A549 (cell line): Measurements from ENCODE around the gene LMF2. TPM values are rescaled to one million over a fixed set of nuclear protein-coding genes. Genes with fewer than 3 reads are reported as not detected.

ENCODE experiments used
- ATAC-seq, 2 experiments: fragments of 200-7000 bp in 1 of 2; fragments of >200 bp in 1 of 2; cut with Nextera tagmentation in 1 of 2; cut with Tn5 transposase in 1 of 2; 3 replicates each; pipeline versions ENCODE4 v1.8.0 to v1.9.1; 2018 to 2020; ENCODE audit warnings: mild to moderate bottlenecking in 1 of 2, moderate library complexity in 1 of 2
- CTCF ChIA-PET: fragments of 300-600 bp; sonication (Branson Sonifier 250); formaldehyde crosslinking; extraction: SDS; loops from one replicate; lab custom pipeline; 2021; ENCODE audit warnings: antibody characterized with exemption, inconsistent platforms; lab: Yijun Ruan, JAX
- POLR2A ChIA-PET: fragments of 350-600 bp; formaldehyde crosslinking; extraction: SDS; loops from one replicate; lab custom pipeline; 2021; ENCODE audit warnings: antibody characterized with exemption, inconsistent platforms; lab: Yijun Ruan, JAX
- DNase-seq, 2 experiments: peaks; one replicate each; pipeline versions ENCODE4 v3.0.0 to v3.0.0-alpha.2; 2011 to 2016; ENCODE audit warnings: low read depth in 1 of 2, low spot score in 1 of 2
- FAIRE-seq: peaks from 2 replicates; lab custom pipeline; 2011; peaks lifted over from hg19 to GRCh38; lab: Jason Lieb, UNC
- H3K27ac ChIP-seq, 2 experiments: fragments of >200 bp; sonication (Bioruptor Twin); formaldehyde crosslinking; 3 replicates each; pipeline ENCODE4 v1.5.1; 2016 to 2017
- H3K4me1 ChIP-seq: fragments of >200 bp; sonication (Bioruptor Twin); formaldehyde crosslinking; 3 replicates; pipeline ENCODE4 v1.6.1; 2016
- H3K4me2 ChIP-seq: fragments of >200 bp; sonication (Bioruptor Twin); formaldehyde crosslinking; 3 replicates; pipeline ENCODE4 v1.6.1; 2016
- H3K4me3 ChIP-seq: fragments of >200 bp; sonication (Bioruptor Twin); formaldehyde crosslinking; 3 replicates; pipeline ENCODE4 v1.5.1; 2016
- H3K9me3 ChIP-seq: fragments of >200 bp; sonication (Bioruptor Twin); formaldehyde crosslinking; 3 replicates; pipeline ENCODE4 v1.6.1; 2016
- BCL3 ChIP-seq: fragments of >200 bp; sonication (Bioruptor Twin); formaldehyde crosslinking; IDR thresholded peaks from 3 replicates; pipeline ENCODE4 v1.6.1; 2016
- BHLHE40 ChIP-seq: IDR thresholded peaks from 2 replicates; pipeline ENCODE4 v1.6.1; 2012; ENCODE audit warnings: low read depth, low read length, inconsistent platforms
- CTCF ChIP-seq: fragments of >200 bp; sonication (Bioruptor Twin); formaldehyde crosslinking; IDR thresholded peaks from 3 replicates; pipeline ENCODE4 v1.5.1; 2016
- E2F6 ChIP-seq: IDR thresholded peaks from 2 replicates; pipeline ENCODE4 v1.6.1; 2012; ENCODE audit warnings: low read depth, borderline replicate concordance
- EHMT2 ChIP-seq: fragments of 200-600 bp; sonication (generic); IDR thresholded peaks from 2 replicates; pipeline ENCODE4 v1.6.1; 2016; ENCODE audit warnings: antibody characterized with exemption, low read depth, mild to moderate bottlenecking, moderate library complexity
- EP300 ChIP-seq, 2 experiments: fragments of >200 bp; sonication (Bioruptor Twin); formaldehyde crosslinking; IDR thresholded peaks; 2 replicates in 1 of 2; 3 replicates in 1 of 2; pipeline ENCODE4 v1.6.1; 2016 to 2017
- FOSB ChIP-seq: fragments of 250-450 bp; sonication (Bioruptor Pico); IDR thresholded peaks from 2 replicates; pipeline ENCODE4 v1.5.0; 2020; ENCODE audit warnings: mild to moderate bottlenecking, moderate library complexity
- GATA3 ChIP-seq: IDR thresholded peaks from 2 replicates; pipeline ENCODE4 v1.6.1; 2012; ENCODE audit warnings: borderline replicate concordance
- HDAC2 ChIP-seq: fragments of 200-600 bp; sonication (generic); IDR thresholded peaks from 2 replicates; pipeline ENCODE4 v1.6.1; 2016
- HOXA7 ChIP-seq: fragments of 250-450 bp; sonication (Bioruptor Pico); IDR thresholded peaks from 2 replicates; pipeline ENCODE4 v1.5.0; 2020; ENCODE audit warnings: mild to moderate bottlenecking, moderate library complexity
- JUNB ChIP-seq: fragments of >200 bp; sonication (Bioruptor Twin); formaldehyde crosslinking; IDR thresholded peaks from 2 replicates; pipeline ENCODE4 v1.6.1; 2016
- MAX ChIP-seq: IDR thresholded peaks from 2 replicates; pipeline ENCODE4 v1.6.1; 2012
- NFE2L2 ChIP-seq: fragments of 150-350 bp; conservative IDR thresholded peaks from 2 replicates; pipeline ENCODE4 v1.6.1; 2014; ENCODE audit warnings: low read length
- NPAS2 ChIP-seq: fragments of 250-450 bp; sonication (Bioruptor Pico); IDR thresholded peaks from 2 replicates; pipeline ENCODE4 v1.8.0; 2022; ENCODE audit warnings: mild to moderate bottlenecking, moderate library complexity, borderline replicate concordance
- NR3C1 ChIP-seq: fragments of >200 bp; sonication (Bioruptor Twin); formaldehyde crosslinking; IDR thresholded peaks from 3 replicates; pipeline ENCODE4 v1.6.1; 2017
- PBX3 ChIP-seq: IDR thresholded peaks from 2 replicates; pipeline ENCODE4 v1.6.1; 2012
- POLR2A ChIP-seq: IDR thresholded peaks from 2 replicates; pipeline ENCODE4 v1.6.1; 2012; ENCODE audit warnings: mild to moderate bottlenecking, low read length
- RCOR1 ChIP-seq: fragments of 150-350 bp; IDR thresholded peaks from 2 replicates; pipeline ENCODE4 v1.6.1; 2014; ENCODE audit warnings: antibody characterized with exemption, low read length, low read depth
- RFX5 ChIP-seq: fragments of 450-650 bp; IDR thresholded peaks from 2 replicates; pipeline ENCODE4 v1.7.1; 2014; ENCODE audit warnings: antibody characterized with exemption, mild to moderate bottlenecking, moderate library complexity
- RNF2 ChIP-seq: fragments of 200-600 bp; sonication (generic); IDR thresholded peaks from 2 replicates; pipeline ENCODE4 v1.6.1; 2016; ENCODE audit warnings: low read depth, mild to moderate bottlenecking, antibody characterized with exemption, moderate library complexity, borderline replicate concordance
- SREBF2 ChIP-seq: fragments of 450-650 bp; IDR thresholded peaks from 2 replicates; pipeline ENCODE4 v1.6.1; 2014; ENCODE audit warnings: mild to moderate bottlenecking, moderate library complexity
- TFCP2L1 ChIP-seq: fragments of 250-450 bp; sonication (Bioruptor Pico); IDR thresholded peaks from 2 replicates; pipeline ENCODE4 v1.5.0; 2021; ENCODE audit warnings: mild to moderate bottlenecking
- WGBS: methylation state at CpG from one replicate; pipeline ENCODE4 v1.1.6; 2017; ENCODE audit errors: missing lambda C conversion rate; 5-methylcytosine and 5-hydroxymethylcytosine counted together
- polyA plus RNA-seq, 4 experiments: library from polyadenylated mRNA; depleted of rRNA in 3 of 4; stranded (reverse); fragments of >200 nt; fragmentation: RNase III in 1 of 4; extraction: RNeasy Plus Mini Kit Qiagen cat#74134 plus additional on column Dnase treatment in 1 of 4; gene quantifications; 2 replicates in 3 of 4; 3 replicates in 1 of 4; pipeline ENCODE4 v1.2.3, GENCODE V29; 2011 to 2017
- TF ChIP-seq, protein P1 (sequence below): fragments of 200-600 bp; sonication (generic); IDR thresholded peaks from 2 replicates; pipeline ENCODE4 v1.6.1; 2016; ENCODE audit warnings: antibody characterized with exemption, mild to moderate bottlenecking, moderate library complexity

The LMF2 gene
- polyA plus RNA-seq, 2 of the 4 experiments (the other 2 are of a cell fraction): 13.0 to 32.5 TPM

- ChIA-PET POLR2A (no interaction called here), CTCF (interaction anchor here (1.3 kb wide), 1 partner anchor 58 kb away, joined by 3 read pairs; the partner anchor contains the start of gene SYCE3)
- H3K9me3 ChIP-seq: no peaks in the 10 kb centered on the region
- ATAC-seq (no peak), FAIRE-seq (no peak), DNase-seq (no peak)
- no peak overlapping the region for H3K27ac ChIP-seq
- H3K4me2 ChIP-seq: no peak overlapping the region
- no peak overlapping the region for H3K4me3 ChIP-seq
- WGBS: 86% methylated on average over 9 of the region's 14 CpGs
- TF ChIP-seq NR3C1: no peak
- no peak for TF ChIP-seq BCL3
- no peak for TF ChIP-seq MAX
- TF ChIP-seq PBX3: no peak
- TF ChIP-seq, protein P1, sequence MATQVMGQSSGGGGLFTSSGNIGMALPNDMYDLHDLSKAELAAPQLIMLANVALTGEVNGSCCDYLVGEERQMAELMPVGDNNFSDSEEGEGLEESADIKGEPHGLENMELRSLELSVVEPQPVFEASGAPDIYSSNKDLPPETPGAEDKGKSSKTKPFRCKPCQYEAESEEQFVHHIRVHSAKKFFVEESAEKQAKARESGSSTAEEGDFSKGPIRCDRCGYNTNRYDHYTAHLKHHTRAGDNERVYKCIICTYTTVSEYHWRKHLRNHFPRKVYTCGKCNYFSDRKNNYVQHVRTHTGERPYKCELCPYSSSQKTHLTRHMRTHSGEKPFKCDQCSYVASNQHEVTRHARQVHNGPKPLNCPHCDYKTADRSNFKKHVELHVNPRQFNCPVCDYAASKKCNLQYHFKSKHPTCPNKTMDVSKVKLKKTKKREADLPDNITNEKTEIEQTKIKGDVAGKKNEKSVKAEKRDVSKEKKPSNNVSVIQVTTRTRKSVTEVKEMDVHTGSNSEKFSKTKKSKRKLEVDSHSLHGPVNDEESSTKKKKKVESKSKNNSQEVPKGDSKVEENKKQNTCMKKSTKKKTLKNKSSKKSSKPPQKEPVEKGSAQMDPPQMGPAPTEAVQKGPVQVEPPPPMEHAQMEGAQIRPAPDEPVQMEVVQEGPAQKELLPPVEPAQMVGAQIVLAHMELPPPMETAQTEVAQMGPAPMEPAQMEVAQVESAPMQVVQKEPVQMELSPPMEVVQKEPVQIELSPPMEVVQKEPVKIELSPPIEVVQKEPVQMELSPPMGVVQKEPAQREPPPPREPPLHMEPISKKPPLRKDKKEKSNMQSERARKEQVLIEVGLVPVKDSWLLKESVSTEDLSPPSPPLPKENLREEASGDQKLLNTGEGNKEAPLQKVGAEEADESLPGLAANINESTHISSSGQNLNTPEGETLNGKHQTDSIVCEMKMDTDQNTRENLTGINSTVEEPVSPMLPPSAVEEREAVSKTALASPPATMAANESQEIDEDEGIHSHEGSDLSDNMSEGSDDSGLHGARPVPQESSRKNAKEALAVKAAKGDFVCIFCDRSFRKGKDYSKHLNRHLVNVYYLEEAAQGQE: no peak
- TF ChIP-seq BHLHE40: no peak
- no peak for TF ChIP-seq RFX5
- TF ChIP-seq GATA3: no peak
- no peak for TF ChIP-seq TFCP2L1 (CRISPR knock-in tag)
- TF ChIP-seq JUNB: no peak
- TF ChIP-seq HDAC2: no peak
- TF ChIP-seq NFE2L2: no peak
- TF ChIP-seq SREBF2: no peak
- TF ChIP-seq HOXA7 (CRISPR knock-in tag): no peak
- no peak for TF ChIP-seq E2F6
- no peak for TF ChIP-seq NPAS2 (CRISPR knock-in tag)
- TF ChIP-seq RNF2: no peak
- no peak for TF ChIP-seq RCOR1
- TF ChIP-seq EHMT2: no peak
- peaks cover 15% of the 10 kb centered on the region for H3K4me1 ChIP-seq
Measured at GRCh38 chr22:50505276-50505775, 2.2 kb downstream of the LMF2 start.

DNA sequence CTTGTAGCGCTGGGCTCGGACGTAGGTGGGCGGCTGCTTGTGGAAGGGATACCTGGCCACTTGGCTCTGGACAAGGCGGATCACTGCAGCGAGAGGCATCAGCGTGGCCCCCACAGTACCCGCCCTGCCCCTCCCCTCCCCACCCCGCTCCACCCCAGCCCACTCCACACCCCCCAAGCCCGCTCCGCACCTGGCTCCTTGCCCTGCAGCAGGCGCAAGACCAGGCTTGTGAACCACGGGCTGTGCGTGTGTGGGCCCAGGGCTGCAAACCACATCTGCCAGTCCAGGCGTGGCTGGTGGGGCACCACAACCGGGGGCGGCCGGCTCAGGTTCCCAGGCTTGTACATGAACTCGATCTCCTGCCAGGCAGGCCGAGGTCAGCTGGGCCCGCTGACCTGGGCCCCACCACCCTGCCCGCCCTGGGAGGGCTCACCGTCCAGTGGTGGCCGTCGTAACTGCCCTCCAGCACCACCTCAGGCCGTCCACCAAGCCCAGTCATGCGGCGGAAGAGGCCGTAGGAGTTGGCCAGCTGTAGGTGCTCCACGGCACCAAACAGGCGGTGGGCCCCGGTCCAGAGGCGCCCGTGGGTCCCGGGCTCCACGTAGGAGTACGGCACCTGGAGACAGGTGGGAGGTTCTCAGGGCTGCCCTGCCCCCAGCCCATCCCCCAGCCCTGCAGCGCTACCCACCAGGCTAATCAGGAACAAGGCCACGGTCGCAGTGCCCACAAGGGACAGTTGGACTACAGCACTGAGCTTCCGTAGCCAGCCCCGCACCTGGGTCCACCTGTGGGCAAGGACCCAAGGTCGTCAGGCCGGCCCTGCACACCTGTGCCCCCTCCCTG is 2.9 kb downstream of the LMF2 start:
- Histone ChIP-seq H3K4me3 (no peak overlapping the region), H3K9me3 (no peaks in the 10 kb centered on the region), H3K4me2 (no peak overlapping the region), H3K27ac (no peak overlapping the region), H3K4me1 (peaks cover 14% of the 10 kb centered on the region)
- no peak for TF ChIP-seq EP300 (IDR thresholded peaks at IDR 0.05)
- TF ChIP-seq NR3C1: no peak
- no peak for TF ChIP-seq POLR2A
- no peak for TF ChIP-seq FOSB (CRISPR knock-in tag)
- TF ChIP-seq RFX5: no peak
- TF ChIP-seq CTCF: no peak
- WGBS: 97% methylated on average over 13 of the region's 44 CpGs
- no peak for DNase-seq
- ATAC-seq: no peak
- no peak for FAIRE-seq
- CTCF ChIA-PET: interaction anchor here (1.3 to 1.8 kb wide), 2 partner anchors 59 to 253 kb away, joined by 3 to 4 read pairs; partner anchors contain the start of genes HDAC10 and SYCE3
- POLR2A ChIA-PET: no interaction called here
